Measurements from ENCODE around the gene TMUB1.

TMUB1 gene

GRCh38 chr7:151129960-151130591, 46.8 kb upstream of the TMUB1 start:
- no peaks in the 10 kb centered on the region for H3K9me3 ChIP-seq
- no peak for TF ChIP-seq CTCF (IDR thresholded peaks at IDR 0.05; ENCODE audit: low read depth, low read length)
- DNase-seq = no peak
- peaks cover 4% of the 10 kb centered on the region for H3K4me1 ChIP-seq
- H3K36me3 ChIP-seq = peaks cover 80% of the 10 kb centered on the region
- no peak overlapping the region for H3K4me3 ChIP-seq (ENCODE audit: low read depth, low read length)
- no peaks in the 10 kb centered on the region for H3K27me3 ChIP-seq

GRCh38 chr7:151129117-151129959, 46.0 kb upstream of the TMUB1 start:
- H3K4me1 ChIP-seq = peaks cover 4% of the 10 kb centered on the region
- no peaks in the 10 kb centered on the region for H3K9me3 ChIP-seq
- peaks cover 80% of the 10 kb centered on the region for H3K36me3 ChIP-seq
- no peak overlapping the region for H3K4me3 ChIP-seq (ENCODE audit: low read depth, low read length)
- TF ChIP-seq CTCF (IDR thresholded peaks at IDR 0.05; ENCODE audit: low read depth, low read length) = no peak
- no peak for DNase-seq
- H3K27me3 ChIP-seq = no peaks in the 10 kb centered on the region

- no peak overlapping the region for H3K4me3 ChIP-seq (ENCODE audit: low read depth, low read length)
- peaks cover 4% of the 10 kb centered on the region for H3K4me1 ChIP-seq
- no peak for DNase-seq
- H3K27me3 ChIP-seq = no peaks in the 10 kb centered on the region
- TF ChIP-seq CTCF (IDR thresholded peaks at IDR 0.05; ENCODE audit: low read depth, low read length) = no peak
- H3K36me3 ChIP-seq = peaks cover 80% of the 10 kb centered on the region
- H3K9me3 ChIP-seq = no peaks in the 10 kb centered on the region
Observed at GRCh38 chr7:151128716-151129115, 45.4 kb upstream of the TMUB1 start.

DNA sequence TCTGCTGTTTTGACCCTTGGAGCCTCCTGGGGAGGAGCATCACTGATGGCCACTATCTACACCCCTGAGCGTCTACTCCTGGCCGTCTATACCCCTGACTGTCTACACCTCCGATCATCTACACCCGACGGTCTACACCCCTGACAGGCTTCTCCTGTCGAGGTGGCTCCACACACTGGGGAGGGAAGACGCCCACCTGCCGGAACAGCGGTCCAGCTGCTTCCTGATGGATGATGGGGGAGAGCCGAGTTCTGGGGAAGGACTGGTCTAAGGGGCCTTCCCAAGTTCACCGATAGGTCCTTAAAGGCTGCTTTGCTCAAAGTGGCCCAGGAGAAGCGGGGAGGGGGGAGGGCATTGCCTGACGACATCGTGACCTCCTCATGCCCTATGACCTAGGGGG, 44.9 kb upstream of the TMUB1 start:
- no peaks in the 10 kb centered on the region for H3K9me3 ChIP-seq
- peaks cover 4% of the 10 kb centered on the region for H3K4me1 ChIP-seq
- H3K36me3 ChIP-seq = peaks cover 82% of the 10 kb centered on the region
- TF ChIP-seq CTCF (IDR thresholded peaks at IDR 0.05; ENCODE audit: low read depth, low read length) = no peak
- H3K27me3 ChIP-seq = no peaks in the 10 kb centered on the region
- DNase-seq = no peak
- H3K4me3 ChIP-seq (ENCODE audit: low read depth, low read length) = no peak overlapping the region

GRCh38 chr7:151126491-151127137, 43.3 kb upstream of the TMUB1 start:
- TF ChIP-seq CTCF (IDR thresholded peaks at IDR 0.05; ENCODE audit: low read depth, low read length) = no peak
- Histone ChIP-seq H3K4me1 (peaks cover 2% of the 10 kb centered on the region), H3K4me3 (ENCODE audit: low read depth, low read length) (no peak overlapping the region), H3K9me3 (no peaks in the 10 kb centered on the region), H3K36me3 (peaks cover 77% of the 10 kb centered on the region), H3K27me3 (no peaks in the 10 kb centered on the region)
- no peak for DNase-seq
